IPS-NIHi11 (cell line): ENCODE results near the gene SUMF2.
"Not testable (repeated sequence)": the region's sequence is repeated elsewhere in the genome, so short reads cannot be mapped to it uniquely, and the experiment has no call there.

ENCODE experiments used
- DNase-seq: peaks from one replicate; pipeline ENCODE4 v3.0.0; 2012; ENCODE audit warnings: mixed read lengths, low spot score

SUMF2 gene

GRCh38 chr7:56107954-56108258 is 43.8 kb downstream of the SUMF2 start:
- DNase-seq: no peak

GRCh38 chr7:56110611-56111010 is 46.5 kb downstream of the SUMF2 start:
- DNase-seq: no peak

GRCh38 chr7:56112244-56112643 is 48.2 kb downstream of the SUMF2 start:
- not testable (repeated sequence) for DNase-seq

GRCh38 chr7:56115852-56116538 is 51.9 kb downstream of the SUMF2 start, which contains the start of gene NUPR2:
Gene NUPR2, minus strand, starts transcription at chr7:56116417. Its CDS starts 103 bp downstream, at chr7:56116314.
- no peak for DNase-seq

DNA sequence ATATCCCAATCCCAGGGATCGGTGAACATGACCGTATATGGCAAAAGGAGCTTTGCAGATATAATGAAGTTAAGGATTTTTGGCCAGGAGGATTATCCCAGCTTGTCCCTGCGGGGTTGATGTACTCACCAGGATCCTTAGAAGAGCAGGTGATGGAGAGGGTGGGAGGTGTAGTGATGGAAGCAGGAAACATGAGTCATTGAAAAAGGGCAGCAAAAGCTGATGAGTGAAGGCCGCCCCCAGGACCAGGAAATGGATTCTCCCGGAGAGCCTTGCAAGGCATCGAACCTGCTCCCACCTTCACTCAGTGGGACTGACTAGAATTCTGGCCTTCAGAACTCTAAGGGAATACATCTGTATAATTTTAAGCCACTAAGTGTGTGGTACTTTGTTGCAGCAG is 57.4 kb downstream of the SUMF2 start:
- DNase-seq: no peak

GRCh38 chr7:56124981-56125380 is 60.9 kb downstream of the SUMF2 start:
- DNase-seq: no peak

DNA sequence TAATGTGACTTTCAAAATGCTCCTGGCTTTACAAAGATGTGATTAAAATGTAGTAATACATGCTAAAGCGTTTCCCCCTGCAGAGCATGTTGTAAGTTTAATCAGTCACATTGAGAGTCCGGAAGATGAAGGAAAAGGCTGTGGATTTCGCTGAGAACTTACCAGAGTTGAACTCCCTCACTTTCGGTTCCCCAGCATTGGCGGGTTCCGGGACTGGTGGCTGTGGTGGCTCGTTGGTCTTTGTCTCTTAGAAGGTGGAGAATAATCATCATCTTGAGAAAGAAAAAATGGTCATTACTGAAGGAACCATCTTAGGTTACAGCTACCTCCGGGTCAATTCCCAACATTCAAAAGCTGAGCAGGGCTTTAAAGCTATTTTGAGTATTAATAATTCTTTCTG is 61.7 kb downstream of the SUMF2 start:
- no peak for DNase-seq

DNA sequence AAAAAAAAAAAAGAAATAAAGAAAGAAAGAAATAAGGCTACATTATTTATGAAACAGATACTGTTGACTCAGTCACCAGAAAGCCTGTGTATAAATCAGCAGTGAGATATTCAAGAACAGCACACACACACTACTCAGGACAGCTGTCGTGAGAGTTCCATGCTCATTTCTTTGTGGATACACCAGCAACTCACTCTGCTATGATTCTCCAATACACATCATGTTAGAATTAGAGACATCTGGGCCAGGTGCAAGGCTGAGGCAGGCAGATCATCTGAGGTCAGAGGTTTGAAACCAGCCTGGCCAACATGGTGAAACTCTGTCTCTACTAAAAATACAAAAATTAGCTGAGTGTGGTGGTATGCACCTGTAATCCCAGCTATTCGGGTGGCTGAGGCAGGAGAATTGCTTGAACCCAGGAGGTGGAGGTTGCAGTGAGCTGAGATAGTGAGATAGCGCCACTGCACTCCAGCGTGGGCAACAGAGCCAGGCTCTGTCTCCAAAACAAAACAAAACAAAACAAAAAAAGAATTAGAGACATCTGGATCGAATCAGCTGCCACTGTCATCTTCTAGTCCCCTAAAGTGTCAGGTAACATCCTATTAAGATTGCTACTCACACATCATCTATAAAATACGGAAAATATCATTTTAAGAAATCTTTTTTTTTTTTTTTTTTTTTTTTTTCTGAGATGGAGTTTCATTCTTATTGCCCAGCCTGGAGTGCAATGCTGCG is 63.3 kb downstream of the SUMF2 start:
- no peak for DNase-seq
